T-helper 1 cell treated with Interleukin-12 subunit alpha and Interleukin-12 subunit beta and Interleukin-4 antibody, amounts not matched to agents 30 ng/mL and 1 ng/mL, for 36 hours (primary cell): ENCODE data around the gene COL5A2. TPM values are rescaled to one million over a fixed set of nuclear protein-coding genes. Genes with fewer than 3 reads are reported as not detected.

Source experiments
- intact Hi-C: fragments of 100-400 bp; cut with micrococcal nuclease; formaldehyde crosslinking; loops from one replicate; pipeline ENCODE4 v1.15.1; 2024
- total RNA-seq: library from RNA; stranded (reverse); gene quantifications from 2 replicates; pipeline ENCODE4 v1.2.3, GENCODE V29; 2022

The COL5A2 gene
- total RNA-seq, 1 donor from 2014 or later: 0.49 TPM

GRCh38 chr2:189008555-189009262 is 170.9 kb downstream of the COL5A2 start:
- intact Hi-C loops: no loop called here

- intact Hi-C loops: no loop called here
Observed at GRCh38 chr2:189002079-189002478, 177.5 kb downstream of the COL5A2 start.

GRCh38 chr2:189000221-189000620 is 179.3 kb downstream of the COL5A2 start:
- intact Hi-C loops: no loop called here

- intact Hi-C loops: no loop called here
Observed at GRCh38 chr2:188997263-188997662, 182.3 kb downstream of the COL5A2 start.

GRCh38 chr2:188993247-188993646 is 186.3 kb downstream of the COL5A2 start:
- intact Hi-C loops: no loop called here

- intact Hi-C loops: loop anchor here (10.0 kb wide), 1 partner anchor 462 kb away; no protein-coding TSS in a partner anchor
Observed at GRCh38 chr2:188986839-188987238, 192.7 kb downstream of the COL5A2 start.

GRCh38 chr2:188984680-188985079 is 194.9 kb downstream of the COL5A2 start:
- intact Hi-C loops: loop anchor here (10.0 kb wide), 1 partner anchor 460 kb away; no protein-coding TSS in a partner anchor

GRCh38 chr2:188984065-188984491 is 195.5 kb downstream of the COL5A2 start:
- intact Hi-C loops: loop anchor here (10.0 kb wide), 1 partner anchor 459 kb away; no protein-coding TSS in a partner anchor

- intact Hi-C loops: loop anchor here (10.0 kb wide), 1 partner anchor 459 kb away; no protein-coding TSS in a partner anchor
Observed at GRCh38 chr2:188983427-188984064, 196.0 kb downstream of the COL5A2 start.

Other genes starting within 250 kb of the COL5A2 start
- gene COL3A1, start 205.4 kb downstream of the COL5A2 start, total RNA-seq: not detected in 2 replicates